ENCODE data around the gene RFC1. TPM values are rescaled to one million over a fixed set of nuclear protein-coding genes. Genes with fewer than 3 reads are reported as not detected.
A peak's percentile ranks its signal among the peaks of the same experiment; 100 is the strongest.

Gene RFC1
- total RNA-seq, 1 donor, result 49.9 TPM

DNA sequence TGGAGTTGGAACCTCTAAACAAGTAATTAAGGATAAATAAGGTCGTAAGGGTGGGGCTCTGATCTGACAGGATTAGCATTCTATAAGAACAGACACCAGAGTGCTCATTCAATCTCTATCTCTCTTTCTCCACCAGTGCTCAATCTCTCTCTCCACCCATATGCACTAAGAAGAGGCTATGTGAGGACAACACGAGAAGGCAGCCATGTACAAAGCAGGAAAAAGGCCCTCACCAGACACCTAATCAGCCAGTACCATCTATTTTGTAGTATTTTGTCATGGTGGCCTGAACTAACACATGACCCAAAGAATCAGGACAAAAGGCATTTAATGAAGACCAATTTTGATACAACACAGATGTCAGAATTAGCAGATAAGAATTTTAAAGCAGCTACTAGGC, 16.8 kb downstream of the RFC1 start:
- Histone ChIP-seq H4K20me1 (ENCODE audit: insufficient read depth, low read length) (peaks cover 2% of the 10 kb centered on the region), H3K79me2 (ENCODE audit: insufficient read depth, low read length) (peaks cover 65% of the 10 kb centered on the region), H3K4me1 (ENCODE audit: insufficient read depth, low read length) (peaks cover 24% of the 10 kb centered on the region), H3K4me2 (ENCODE audit: insufficient read depth, low read length) (peak overlapping the region; percentile 51), H3K27me3 (ENCODE audit: insufficient read depth, low read length) (no peaks in the 10 kb centered on the region), H2AFZ (ENCODE audit: low read length) (no peak overlapping the region), H3K36me3 (ENCODE audit: insufficient read depth, low read length) (peaks cover 10% of the 10 kb centered on the region), H3K4me3 (ENCODE audit: insufficient read depth, low read length) (no peak overlapping the region), H3K27ac (ENCODE audit: low read depth, low read length) (peak overlapping the region; percentile 31), H3K9me3 (ENCODE audit: low read depth, low read length) (no peaks in the 10 kb centered on the region)
- DNase-seq (ENCODE audit: insufficient read length, low spot score, missing footprints), result no peak
- TF ChIP-seq, protein P1, sequence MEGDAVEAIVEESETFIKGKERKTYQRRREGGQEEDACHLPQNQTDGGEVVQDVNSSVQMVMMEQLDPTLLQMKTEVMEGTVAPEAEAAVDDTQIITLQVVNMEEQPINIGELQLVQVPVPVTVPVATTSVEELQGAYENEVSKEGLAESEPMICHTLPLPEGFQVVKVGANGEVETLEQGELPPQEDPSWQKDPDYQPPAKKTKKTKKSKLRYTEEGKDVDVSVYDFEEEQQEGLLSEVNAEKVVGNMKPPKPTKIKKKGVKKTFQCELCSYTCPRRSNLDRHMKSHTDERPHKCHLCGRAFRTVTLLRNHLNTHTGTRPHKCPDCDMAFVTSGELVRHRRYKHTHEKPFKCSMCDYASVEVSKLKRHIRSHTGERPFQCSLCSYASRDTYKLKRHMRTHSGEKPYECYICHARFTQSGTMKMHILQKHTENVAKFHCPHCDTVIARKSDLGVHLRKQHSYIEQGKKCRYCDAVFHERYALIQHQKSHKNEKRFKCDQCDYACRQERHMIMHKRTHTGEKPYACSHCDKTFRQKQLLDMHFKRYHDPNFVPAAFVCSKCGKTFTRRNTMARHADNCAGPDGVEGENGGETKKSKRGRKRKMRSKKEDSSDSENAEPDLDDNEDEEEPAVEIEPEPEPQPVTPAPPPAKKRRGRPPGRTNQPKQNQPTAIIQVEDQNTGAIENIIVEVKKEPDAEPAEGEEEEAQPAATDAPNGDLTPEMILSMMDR (IDR thresholded peaks at IDR 0.05; ENCODE audit: extremely low read depth, low read depth, low read length), result no peak

DNA sequence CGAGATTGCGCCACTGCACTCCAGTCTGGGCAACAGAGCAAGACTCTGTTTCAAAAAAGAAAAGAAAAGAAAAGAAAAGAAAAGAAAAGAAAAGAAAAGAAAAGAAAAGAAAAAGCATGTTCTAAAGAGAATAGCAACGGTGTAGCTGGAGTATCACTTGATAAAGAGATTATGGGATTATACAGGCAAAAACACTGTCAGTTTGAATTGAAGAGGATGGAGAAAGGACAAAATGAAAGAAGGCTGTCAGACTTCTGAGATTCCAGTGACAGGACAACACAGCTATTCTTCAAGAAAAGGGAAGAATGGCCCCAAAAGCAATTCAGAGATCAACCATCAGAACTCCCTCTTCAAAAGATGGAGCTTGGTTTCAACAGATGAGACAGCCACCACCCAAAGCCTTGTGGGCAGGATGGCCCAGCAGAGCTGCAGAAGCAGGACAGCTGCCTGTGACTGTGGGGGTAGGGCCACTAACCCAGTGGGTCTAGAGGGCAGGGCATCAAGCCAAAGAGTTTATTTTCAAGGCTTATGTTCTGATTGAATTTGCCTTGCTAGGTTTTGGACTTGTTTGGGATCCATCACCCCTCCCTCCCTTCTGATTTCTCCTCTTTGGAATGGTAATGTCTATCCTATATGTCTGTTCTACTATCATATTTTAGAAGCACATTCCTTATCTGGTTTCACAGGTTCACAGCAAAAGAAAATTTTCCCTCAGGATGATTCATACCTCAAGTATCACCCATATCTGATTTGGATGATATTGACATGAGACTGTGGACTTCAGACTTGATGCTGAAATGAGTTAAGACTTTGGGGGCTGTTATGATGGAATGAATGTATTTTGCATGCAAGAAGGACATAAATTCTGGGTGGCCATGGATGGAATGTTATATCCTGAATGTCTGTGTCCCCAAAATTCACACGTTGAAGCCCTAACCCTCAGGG, 17.5 kb downstream of the RFC1 start:
- H4K20me1 ChIP-seq (ENCODE audit: insufficient read depth, low read length), result peaks cover 2% of the 10 kb centered on the region
- no peaks in the 10 kb centered on the region for H3K9me3 ChIP-seq (ENCODE audit: low read depth, low read length)
- no peak overlapping the region for H2AFZ ChIP-seq (ENCODE audit: low read length)
- peaks cover 17% of the 10 kb centered on the region for H3K4me1 ChIP-seq (ENCODE audit: insufficient read depth, low read length)
- H3K27ac ChIP-seq (ENCODE audit: low read depth, low read length), result peak overlapping the region; percentile 59
- no peak for DNase-seq (ENCODE audit: insufficient read length, low spot score, missing footprints)
- peak overlapping the region; percentile 30 for H3K4me3 ChIP-seq (ENCODE audit: insufficient read depth, low read length)
- TF ChIP-seq, protein P1 (IDR thresholded peaks at IDR 0.05; ENCODE audit: extremely low read depth, low read depth, low read length), result no peak
- H3K4me2 ChIP-seq (ENCODE audit: insufficient read depth, low read length), result peak overlapping the region; percentile 51
- no peaks in the 10 kb centered on the region for H3K27me3 ChIP-seq (ENCODE audit: insufficient read depth, low read length)
- peaks cover 10% of the 10 kb centered on the region for H3K36me3 ChIP-seq (ENCODE audit: insufficient read depth, low read length)
- H3K79me2 ChIP-seq (ENCODE audit: insufficient read depth, low read length), result peaks cover 63% of the 10 kb centered on the region

DNA sequence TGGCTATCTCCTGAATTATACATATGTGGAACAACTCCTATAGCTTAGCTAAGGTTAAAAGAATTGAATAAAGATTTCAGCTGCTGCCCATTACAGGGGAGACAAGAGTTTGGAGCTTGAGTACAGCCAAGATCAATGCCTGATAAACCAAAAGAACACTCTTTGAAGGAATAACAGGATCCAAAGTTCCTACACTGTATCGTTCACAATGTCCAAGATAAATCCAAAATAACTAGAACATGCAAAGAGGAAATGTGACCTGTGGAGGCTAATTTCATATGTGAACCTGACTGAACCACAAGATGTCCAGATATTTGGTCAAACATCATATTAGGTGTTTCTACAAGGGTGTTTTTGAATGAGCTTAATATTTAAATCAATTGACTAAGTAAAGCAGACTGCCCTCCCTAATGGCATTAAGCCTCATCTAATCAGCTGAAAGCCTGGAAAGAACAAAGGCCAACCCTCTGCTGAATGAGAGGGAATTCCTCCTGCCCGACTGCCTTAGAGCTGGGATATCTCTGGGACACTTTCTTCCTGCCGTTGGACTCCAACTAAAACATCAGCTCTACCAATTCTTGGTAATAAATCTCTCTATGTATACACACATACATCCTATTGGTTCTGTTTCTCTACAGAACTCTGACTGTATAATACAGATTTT, 19.2 kb downstream of the RFC1 start:
- DNase-seq (ENCODE audit: insufficient read length, low spot score, missing footprints), result no peak
- H3K9me3 ChIP-seq (ENCODE audit: low read depth, low read length), result no peaks in the 10 kb centered on the region
- H3K4me1 ChIP-seq (ENCODE audit: insufficient read depth, low read length), result peaks cover 14% of the 10 kb centered on the region
- H3K27ac ChIP-seq (ENCODE audit: low read depth, low read length), result no peak overlapping the region
- peaks cover 2% of the 10 kb centered on the region for H4K20me1 ChIP-seq (ENCODE audit: insufficient read depth, low read length)
- H3K79me2 ChIP-seq (ENCODE audit: insufficient read depth, low read length), result peaks cover 59% of the 10 kb centered on the region
- TF ChIP-seq, protein P1 (IDR thresholded peaks at IDR 0.05; ENCODE audit: extremely low read depth, low read depth, low read length), result no peak
- H3K36me3 ChIP-seq (ENCODE audit: insufficient read depth, low read length), result peaks cover 10% of the 10 kb centered on the region
- no peak overlapping the region for H3K4me2 ChIP-seq (ENCODE audit: insufficient read depth, low read length)
- H3K27me3 ChIP-seq (ENCODE audit: insufficient read depth, low read length), result no peaks in the 10 kb centered on the region
- H2AFZ ChIP-seq (ENCODE audit: low read length), result no peak overlapping the region
- H3K4me3 ChIP-seq (ENCODE audit: insufficient read depth, low read length), result no peak overlapping the region

DNA sequence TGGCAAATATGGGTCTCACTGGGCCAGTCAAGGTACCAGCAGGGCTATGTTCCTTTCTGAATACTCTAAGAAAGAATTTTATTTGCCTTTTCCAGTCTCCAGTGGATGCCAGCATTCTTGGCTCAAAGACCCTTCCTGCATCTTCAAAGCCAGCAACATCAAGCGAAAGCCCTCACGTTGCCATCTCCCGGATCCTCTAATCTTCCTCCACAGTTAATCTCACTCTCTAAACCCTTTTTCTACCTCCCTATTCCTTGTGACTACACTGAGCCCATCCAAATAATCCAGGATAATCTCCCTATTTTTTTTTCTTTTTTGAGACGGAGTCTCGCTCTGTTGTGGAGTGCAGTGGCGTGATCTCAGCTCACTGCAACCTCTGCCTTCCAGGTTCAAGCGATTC, 23.4 kb downstream of the RFC1 start:
- no peaks in the 10 kb centered on the region for H3K27me3 ChIP-seq (ENCODE audit: insufficient read depth, low read length)
- peaks cover 3% of the 10 kb centered on the region for H3K36me3 ChIP-seq (ENCODE audit: insufficient read depth, low read length)
- no peak for DNase-seq (ENCODE audit: insufficient read length, low spot score, missing footprints)
- H2AFZ ChIP-seq (ENCODE audit: low read length), result no peak overlapping the region
- no peaks in the 10 kb centered on the region for H4K20me1 ChIP-seq (ENCODE audit: insufficient read depth, low read length)
- H3K79me2 ChIP-seq (ENCODE audit: insufficient read depth, low read length), result peaks cover 62% of the 10 kb centered on the region
- H3K4me3 ChIP-seq (ENCODE audit: insufficient read depth, low read length), result no peak overlapping the region
- TF ChIP-seq, protein P1 (IDR thresholded peaks at IDR 0.05; ENCODE audit: extremely low read depth, low read depth, low read length), result no peak
- H3K4me2 ChIP-seq (ENCODE audit: insufficient read depth, low read length), result no peak overlapping the region
- peaks cover 3% of the 10 kb centered on the region for H3K4me1 ChIP-seq (ENCODE audit: insufficient read depth, low read length)
- no peaks in the 10 kb centered on the region for H3K9me3 ChIP-seq (ENCODE audit: low read depth, low read length)
- H3K27ac ChIP-seq (ENCODE audit: low read depth, low read length), result no peak overlapping the region
